Suprapubic skin (tissue), 4 donors: ENCODE data around the gene RNF150. TPM values are rescaled to one million over a fixed set of nuclear protein-coding genes. Genes with fewer than 3 reads are reported as not detected.

ENCODE experiments used
- DNase-seq, 2 donors: peaks; one replicate each; pipeline ENCODE4 v3.0.0-alpha.2; 2019; ENCODE audit warnings: low spot score in 2 of 2
- H3K27ac ChIP-seq: fragments of 200-600 bp; sonication (generic); one replicate; pipeline ENCODE4 v1.5.1; 2019
- H3K27me3 ChIP-seq: fragments of 200-600 bp; sonication (generic); one replicate; pipeline ENCODE4 v1.5.1; 2019
- H3K36me3 ChIP-seq: fragments of 200-600 bp; sonication (generic); one replicate; pipeline ENCODE4 v1.5.1; 2019
- H3K4me1 ChIP-seq: fragments of 200-600 bp; sonication (generic); one replicate; pipeline ENCODE4 v1.5.1; 2019
- H3K4me3 ChIP-seq: fragments of 200-600 bp; sonication (generic); one replicate; pipeline ENCODE4 v1.5.1; 2019; ENCODE audit warnings: mild to moderate bottlenecking
- H3K9me3 ChIP-seq: fragments of 200-600 bp; sonication (generic); one replicate; pipeline ENCODE4 v1.5.1; 2019
- CTCF ChIP-seq, 2 donors: fragments of 200-600 bp in 1 of 2; fragments of 450-650 bp in 1 of 2; sonication (generic) in 1 of 2; IDR thresholded peaks; one replicate each; pipeline ENCODE4 v1.5.1; 2016 to 2019; ENCODE audit warnings: antibody characterized with exemption in 2 of 2, mild to moderate bottlenecking in 1 of 2, moderate library complexity in 1 of 2
- EP300 ChIP-seq: sonication (generic); formaldehyde crosslinking; IDR thresholded peaks from one replicate; pipeline ENCODE4 v1.6.1; 2017; ENCODE audit warnings: antibody characterized with exemption
- POLR2A ChIP-seq, 2 donors: fragments of 450-650 bp; IDR thresholded peaks; one replicate each; pipeline ENCODE4 v1.6.1; 2017; ENCODE audit warnings: antibody characterized with exemption in 2 of 2, mild to moderate bottlenecking in 2 of 2, moderate library complexity in 2 of 2
- POLR2AphosphoS5 ChIP-seq, 3 donors: sonication (generic); formaldehyde crosslinking; IDR thresholded peaks; one replicate each; pipeline ENCODE4 v1.6.1; 2017; ENCODE audit warnings: antibody characterized with exemption in 3 of 3
- WGBS: methylation state at CpG from one replicate; pipeline ENCODE4 v1.1.5; 2018; 5-methylcytosine and 5-hydroxymethylcytosine counted together
- total RNA-seq, 4 donors: library from RNA; depleted of rRNA; stranded (reverse); fragments of >200 nt; gene quantifications; one replicate each; pipeline ENCODE4 v1.1.0, GENCODE V29; 2016

RNF150 gene
- total RNA-seq, 4 donors from 2014 or later: 0.83 to 4.0 (median 2.6) TPM

- 82% methylated on average over 3 of the region's 3 CpGs for WGBS
- Histone ChIP-seq H3K27ac (no peak overlapping the region), H3K4me1 (no peaks in the 10 kb centered on the region), H3K27me3 (no peaks in the 10 kb centered on the region), H3K9me3 (no peaks in the 10 kb centered on the region), H3K4me3 (no peak overlapping the region), H3K36me3 (no peaks in the 10 kb centered on the region)
- TF ChIP-seq CTCF (IDR thresholded peaks at IDR 0.05): no peak
- no peak for TF ChIP-seq EP300
- no peak for TF ChIP-seq POLR2A (IDR thresholded peaks at IDR 0.05)
- no peak for TF ChIP-seq POLR2AphosphoS5 (IDR thresholded peaks at IDR 0.05)
- DNase-seq: no peak
Measured at GRCh38 chr4:140952717-140953116, 180.6 kb downstream of the RNF150 start.

GRCh38 chr4:140947506-140947905 lies 185.8 kb downstream of the RNF150 start:
- Histone ChIP-seq H3K36me3 (no peaks in the 10 kb centered on the region), H3K27ac (no peak overlapping the region), H3K4me1 (no peaks in the 10 kb centered on the region), H3K4me3 (no peak overlapping the region), H3K27me3 (no peaks in the 10 kb centered on the region), H3K9me3 (no peaks in the 10 kb centered on the region)
- no peak for DNase-seq
- WGBS: 41% methylated on average over 6 of the region's 7 CpGs
- TF ChIP-seq CTCF (IDR thresholded peaks at IDR 0.05): no peak
- TF ChIP-seq POLR2AphosphoS5 (IDR thresholded peaks at IDR 0.05): no peak
- no peak for TF ChIP-seq EP300
- TF ChIP-seq POLR2A (IDR thresholded peaks at IDR 0.05): no peak

GRCh38 chr4:140945106-140945505 lies 188.2 kb downstream of the RNF150 start:
- DNase-seq: no peak
- Histone ChIP-seq H3K27ac (no peak overlapping the region), H3K9me3 (no peaks in the 10 kb centered on the region), H3K4me3 (no peak overlapping the region), H3K4me1 (no peaks in the 10 kb centered on the region), H3K27me3 (no peaks in the 10 kb centered on the region), H3K36me3 (no peaks in the 10 kb centered on the region)
- 73% methylated on average over 2 of the region's 2 CpGs for WGBS
- no peak for TF ChIP-seq POLR2A (IDR thresholded peaks at IDR 0.05)

DNA sequence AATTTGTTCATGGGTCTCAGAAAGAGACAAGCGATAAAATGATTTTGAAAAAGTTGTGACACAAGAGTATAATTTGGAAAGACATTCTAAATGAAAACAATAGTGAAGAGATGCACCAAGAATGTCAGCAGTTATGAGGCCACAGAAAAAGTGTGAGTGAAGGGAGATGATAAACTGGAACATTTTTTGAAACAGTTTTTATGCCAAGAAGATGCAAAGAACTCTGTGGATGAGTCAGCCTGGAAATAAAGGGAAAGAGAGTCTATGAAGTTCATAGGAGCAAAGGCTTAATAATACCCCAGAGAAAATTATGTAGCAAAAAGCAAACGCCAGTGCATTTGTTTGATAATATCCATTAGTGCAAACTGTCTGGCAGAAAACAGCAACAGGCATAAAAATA lies 188.7 kb downstream of the RNF150 start:
- TF ChIP-seq EP300 (no peak), CTCF (IDR thresholded peaks at IDR 0.05) (no peak), POLR2AphosphoS5 (IDR thresholded peaks at IDR 0.05) (no peak), POLR2A (IDR thresholded peaks at IDR 0.05) (no peak)
- Histone ChIP-seq H3K36me3 (no peaks in the 10 kb centered on the region), H3K27me3 (no peaks in the 10 kb centered on the region), H3K4me1 (no peaks in the 10 kb centered on the region), H3K27ac (no peak overlapping the region), H3K9me3 (no peaks in the 10 kb centered on the region), H3K4me3 (no peak overlapping the region)
- WGBS: 50% methylated on average over 2 of the region's 2 CpGs
- DNase-seq: no peak

- no peak for DNase-seq
- TF ChIP-seq POLR2AphosphoS5 (IDR thresholded peaks at IDR 0.05) (no peak), EP300 (no peak), POLR2A (IDR thresholded peaks at IDR 0.05) (no peak), CTCF (IDR thresholded peaks at IDR 0.05) (no peak)
- no peak overlapping the region for H3K27ac ChIP-seq
- H3K36me3 ChIP-seq: no peaks in the 10 kb centered on the region
- H3K27me3 ChIP-seq: no peaks in the 10 kb centered on the region
- no peak overlapping the region for H3K4me3 ChIP-seq
- H3K9me3 ChIP-seq: no peaks in the 10 kb centered on the region
- H3K4me1 ChIP-seq: no peaks in the 10 kb centered on the region
- 51% methylated on average over 2 of the region's 2 CpGs for WGBS
Measured at GRCh38 chr4:140944199-140944515, 189.1 kb downstream of the RNF150 start.

DNA sequence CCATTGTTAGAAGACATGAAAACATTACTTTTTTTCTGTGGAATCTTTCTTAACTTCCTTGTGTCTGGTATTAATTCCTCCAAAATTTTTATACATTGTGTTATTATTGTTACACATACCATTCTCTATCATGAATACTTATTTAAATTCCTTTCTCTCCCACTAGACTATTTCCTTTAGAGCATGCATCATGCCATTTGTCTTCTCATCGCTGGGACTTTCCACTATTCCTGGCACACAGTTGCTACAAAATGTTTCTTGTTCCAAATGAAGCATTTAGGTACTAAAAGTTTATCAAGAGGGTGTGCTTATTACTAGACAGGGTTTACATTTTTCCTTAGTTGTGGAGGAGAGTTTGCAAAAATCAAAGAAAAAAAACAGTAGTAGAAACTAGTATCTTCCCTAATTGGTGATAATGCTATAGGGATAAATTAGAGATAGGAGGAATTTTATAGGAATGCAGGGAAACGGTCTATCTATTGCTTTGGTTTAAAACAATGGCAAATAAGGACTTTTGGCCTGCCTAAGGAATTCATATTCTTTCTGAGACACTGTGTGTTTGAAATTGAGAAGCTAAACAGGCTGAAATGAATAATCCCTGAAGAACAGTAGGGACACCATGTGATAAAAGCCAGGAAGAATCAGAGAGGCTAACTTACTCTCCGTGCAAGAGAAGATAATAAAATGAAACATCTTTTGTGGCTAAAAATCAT lies 189.6 kb downstream of the RNF150 start:
- H3K27ac ChIP-seq: no peak overlapping the region
- H3K36me3 ChIP-seq: no peaks in the 10 kb centered on the region
- H3K4me3 ChIP-seq: no peak overlapping the region
- no peak for DNase-seq
- no peaks in the 10 kb centered on the region for H3K27me3 ChIP-seq
- no peaks in the 10 kb centered on the region for H3K4me1 ChIP-seq
- H3K9me3 ChIP-seq: no peaks in the 10 kb centered on the region
- WGBS: 50% methylated on average over 3 of the region's 3 CpGs
- TF ChIP-seq CTCF (IDR thresholded peaks at IDR 0.05): no peak
- no peak for TF ChIP-seq EP300
- TF ChIP-seq POLR2A (IDR thresholded peaks at IDR 0.05): no peak
- TF ChIP-seq POLR2AphosphoS5 (IDR thresholded peaks at IDR 0.05): no peak
